ENCODE data around the gene INAFM2.

INAFM2 gene

GRCh38 chr15:40329804-40330203, 6.3 kb downstream of the INAFM2 start:
- DNase-seq (ENCODE audit: low spot score), result no peak

GRCh38 chr15:40330368-40330836, 6.9 kb downstream of the INAFM2 start:
- DNase-seq (ENCODE audit: low spot score), result no peak

DNA sequence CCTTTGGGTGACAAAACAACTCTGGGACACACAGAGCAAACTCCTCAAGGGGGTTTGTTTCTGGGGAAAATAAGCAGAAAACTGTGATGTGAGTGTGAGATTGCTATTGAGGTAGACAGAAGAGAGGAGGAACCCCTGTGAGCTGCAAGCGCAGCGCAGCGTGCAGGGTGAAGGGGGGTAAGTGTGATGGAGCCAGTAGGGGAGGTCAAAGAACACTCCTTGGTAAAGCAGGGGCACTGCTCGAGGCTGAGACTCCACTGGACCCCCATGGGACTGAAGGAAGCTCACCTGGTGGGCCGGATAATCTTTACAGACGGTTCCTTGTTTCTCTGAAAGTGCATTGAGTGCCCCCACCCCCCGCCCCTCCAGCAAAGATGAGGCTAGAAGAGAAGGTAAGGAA, 7.5 kb downstream of the INAFM2 start:
- DNase-seq (ENCODE audit: low spot score), result no peak

DNA sequence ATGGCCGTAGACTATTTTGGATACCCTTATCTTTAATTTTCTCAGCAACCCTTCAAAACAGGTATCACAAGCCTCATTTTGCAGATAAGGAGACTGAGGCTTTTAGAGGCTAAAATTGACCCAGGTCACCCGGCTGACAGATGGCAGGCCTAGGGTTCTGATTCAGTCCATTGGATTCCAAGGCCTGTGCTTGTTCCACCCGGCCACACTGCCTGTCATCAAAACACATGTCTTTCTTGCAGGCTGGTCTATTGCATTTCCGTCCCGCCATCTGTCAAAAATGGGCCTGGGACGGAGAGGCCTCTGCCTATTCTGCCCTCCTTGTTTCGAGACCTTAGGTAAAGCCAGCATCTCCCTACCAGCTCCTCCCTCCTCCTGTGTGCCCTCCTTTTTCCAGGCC, 8.1 kb downstream of the INAFM2 start:
- no peak for DNase-seq (ENCODE audit: low spot score)

- no peak for DNase-seq (ENCODE audit: low spot score)
These were observed 8.8 kb downstream of the INAFM2 start for GRCh38 chr15:40332113-40332781.

DNA sequence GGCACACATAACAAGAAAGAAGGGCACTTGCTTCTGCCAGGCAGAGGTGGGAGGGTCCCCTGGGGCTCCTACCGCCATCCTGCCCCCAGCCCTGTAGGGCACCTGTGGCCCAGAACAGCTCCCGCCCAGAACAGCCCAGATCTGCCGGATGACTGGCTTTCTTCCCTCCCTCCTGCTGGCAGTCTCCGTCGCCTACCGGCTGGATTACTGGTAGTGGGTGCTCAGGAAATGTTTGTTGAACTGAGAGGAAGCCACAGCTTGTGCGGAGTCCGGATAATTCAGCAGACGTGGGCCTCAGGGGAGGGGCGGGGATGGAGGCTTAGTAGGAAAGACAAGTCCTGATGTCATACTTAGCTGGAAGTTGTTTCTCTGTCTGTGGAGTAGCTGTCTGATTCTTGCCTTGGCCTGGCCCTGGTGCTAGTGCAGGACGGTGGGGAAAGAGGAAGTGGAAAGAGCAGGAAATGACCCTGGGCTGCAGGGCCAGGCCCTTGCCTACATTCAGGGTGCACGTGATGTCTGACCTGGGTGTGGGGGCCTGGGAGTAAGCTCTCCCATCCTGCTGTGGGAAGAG, 10.5 kb downstream of the INAFM2 start:
- DNase-seq (ENCODE audit: low spot score), result no peak

DNA sequence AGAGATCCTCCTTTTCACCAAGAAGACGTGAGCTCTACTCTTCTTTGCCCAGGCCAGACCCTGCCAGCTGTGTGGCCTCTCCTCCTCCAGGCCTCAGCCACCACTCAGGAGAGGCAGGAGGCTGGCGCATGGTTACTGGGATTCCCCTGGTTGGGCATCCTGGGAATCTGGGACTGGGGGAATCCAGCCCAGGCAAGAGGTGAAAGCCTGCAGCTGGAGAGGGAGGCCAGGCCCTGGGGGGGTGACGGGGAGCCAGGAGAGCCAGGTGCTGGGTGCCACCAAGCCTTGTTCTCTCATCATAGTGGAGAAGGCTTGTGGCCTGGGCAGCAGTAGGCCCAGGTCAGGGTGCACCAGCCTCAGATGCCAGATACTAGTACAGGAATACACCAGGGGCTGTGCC, 11.0 kb downstream of the INAFM2 start:
- DNase-seq (ENCODE audit: low spot score), result no peak

DNA sequence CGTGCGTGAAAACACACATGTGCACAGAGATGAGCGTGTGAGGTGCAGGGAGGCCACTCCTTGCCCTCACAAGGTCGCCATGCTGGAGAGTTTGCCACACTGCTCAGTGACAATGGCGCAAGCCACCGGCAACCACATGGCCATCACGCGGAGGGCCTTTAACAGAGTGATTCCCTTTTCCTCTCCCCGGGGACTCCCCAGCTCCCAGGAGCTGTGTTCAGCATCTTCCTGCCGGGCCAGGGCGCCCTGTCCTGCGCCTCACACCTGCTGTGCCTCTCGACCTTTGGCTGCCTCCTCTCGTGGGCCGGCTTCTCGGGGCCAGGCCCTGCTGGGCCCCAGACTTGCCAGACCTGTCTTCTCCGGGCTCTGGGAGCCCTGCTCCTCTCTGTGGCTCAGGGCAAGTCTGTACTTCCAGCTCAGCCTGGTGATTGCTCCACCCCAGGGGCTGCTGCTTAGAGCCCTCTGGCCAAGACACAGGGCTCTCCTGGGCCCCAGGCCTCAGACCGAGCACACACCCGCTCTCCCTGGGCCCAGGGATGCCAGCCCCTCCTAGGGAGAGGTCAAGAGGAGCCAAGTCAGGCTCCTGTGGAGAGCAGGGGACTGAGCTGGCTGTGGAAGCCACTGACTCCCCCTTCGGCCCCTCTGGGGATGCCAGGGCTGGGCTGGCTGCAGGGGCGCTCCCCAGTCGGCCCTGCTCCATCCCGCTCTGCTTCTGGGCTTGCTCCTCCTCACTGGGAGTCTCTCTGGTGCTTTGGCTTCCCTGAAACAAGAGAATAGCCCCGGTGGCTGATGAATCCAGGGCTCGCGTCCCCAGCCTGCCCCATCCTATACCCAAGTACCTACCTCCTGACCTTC, 11.7 kb downstream of the INAFM2 start:
- DNase-seq (ENCODE audit: low spot score), result no peak

DNA sequence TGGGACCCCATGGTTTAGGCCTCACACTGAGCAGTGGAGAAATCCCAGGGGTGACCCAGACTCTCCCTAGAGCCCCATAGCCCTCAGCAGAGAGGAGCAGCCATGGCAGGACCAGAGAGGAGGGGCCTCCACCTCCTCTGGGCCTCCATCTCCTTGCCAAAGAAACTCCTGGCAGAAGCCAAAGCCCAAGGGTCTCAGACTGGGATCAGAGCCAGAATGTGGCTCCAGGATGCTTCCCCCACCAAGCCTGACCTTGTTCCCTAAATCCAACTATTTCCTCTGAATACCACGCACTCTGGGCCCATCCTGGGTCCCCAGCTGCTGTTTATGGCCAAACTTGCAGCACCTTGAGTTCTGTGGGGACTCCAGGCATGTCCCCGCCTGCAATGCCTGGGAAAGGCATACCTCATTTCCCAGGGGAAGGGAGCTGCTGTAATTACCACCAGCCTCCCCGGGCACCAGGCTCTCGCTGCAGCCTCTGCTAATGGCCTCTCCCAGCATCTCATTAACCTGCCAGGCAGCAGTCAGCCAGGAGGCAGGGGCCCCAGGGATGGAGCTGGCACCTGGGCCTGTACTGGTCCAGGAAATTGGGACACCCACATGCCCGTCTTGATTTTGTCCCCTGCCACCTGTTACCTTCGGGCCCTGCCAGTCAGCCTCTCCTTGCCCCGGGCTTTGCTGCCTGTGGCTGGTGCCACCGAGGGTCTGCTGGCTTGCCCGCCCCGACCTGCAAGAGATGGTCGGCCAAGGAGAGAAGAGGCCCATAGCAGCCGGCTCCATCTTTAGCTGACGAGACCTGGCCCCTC, 12.6 kb downstream of the INAFM2 start:
- DNase-seq (ENCODE audit: low spot score), result no peak

GRCh38 chr15:40336744-40337122, 13.2 kb downstream of the INAFM2 start:
- no peak for DNase-seq (ENCODE audit: low spot score)

DNA sequence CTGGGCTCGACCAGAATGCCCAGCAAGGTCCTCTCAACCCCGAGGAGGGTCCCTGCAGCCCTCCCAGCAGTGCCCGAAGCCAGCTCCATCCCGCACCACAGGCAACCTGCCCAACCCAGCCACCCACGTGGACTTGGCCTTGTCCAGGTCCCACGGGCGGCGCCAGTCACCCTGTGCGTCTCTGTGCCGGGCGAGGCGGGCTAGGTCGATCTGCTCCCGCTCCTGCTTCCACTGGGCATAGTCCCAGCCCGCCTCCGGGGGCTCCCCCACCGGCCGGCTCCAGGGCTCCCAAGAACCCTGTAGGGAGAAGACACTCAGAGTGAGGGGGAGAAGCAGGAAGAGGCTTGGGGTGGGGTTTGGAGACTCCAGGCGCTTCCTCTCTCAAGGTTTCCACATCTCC, 14.1 kb downstream of the INAFM2 start:
- no peak for DNase-seq (ENCODE audit: low spot score)

GRCh38 chr15:40338041-40338657, 14.7 kb downstream of the INAFM2 start:
- DNase-seq (ENCODE audit: low spot score), result peak; percentile 84

GRCh38 chr15:40338921-40339620, 15.6 kb downstream of the INAFM2 start:
- peak; percentile 36 for DNase-seq (ENCODE audit: low spot score)

DNA sequence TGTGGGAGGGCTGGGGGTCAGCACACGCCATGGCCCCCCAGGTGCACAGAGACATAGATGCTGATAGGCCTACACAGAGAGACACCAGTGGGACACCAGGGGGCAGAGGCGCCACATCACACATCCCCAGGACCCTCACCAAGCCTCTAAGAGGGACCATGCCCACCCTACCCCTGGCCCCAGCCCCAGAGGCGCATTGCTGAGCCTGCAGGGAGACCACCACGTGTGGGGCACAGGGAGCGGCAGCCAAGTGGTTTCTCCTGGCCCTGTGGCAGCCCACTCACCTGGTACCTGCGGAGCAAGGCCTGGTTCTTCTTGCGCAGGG, 16.1 kb downstream of the INAFM2 start:
- DNase-seq (ENCODE audit: low spot score), result no peak

GRCh38 chr15:40340038-40340739, 16.7 kb downstream of the INAFM2 start:
- no peak for DNase-seq (ENCODE audit: low spot score)

DNA sequence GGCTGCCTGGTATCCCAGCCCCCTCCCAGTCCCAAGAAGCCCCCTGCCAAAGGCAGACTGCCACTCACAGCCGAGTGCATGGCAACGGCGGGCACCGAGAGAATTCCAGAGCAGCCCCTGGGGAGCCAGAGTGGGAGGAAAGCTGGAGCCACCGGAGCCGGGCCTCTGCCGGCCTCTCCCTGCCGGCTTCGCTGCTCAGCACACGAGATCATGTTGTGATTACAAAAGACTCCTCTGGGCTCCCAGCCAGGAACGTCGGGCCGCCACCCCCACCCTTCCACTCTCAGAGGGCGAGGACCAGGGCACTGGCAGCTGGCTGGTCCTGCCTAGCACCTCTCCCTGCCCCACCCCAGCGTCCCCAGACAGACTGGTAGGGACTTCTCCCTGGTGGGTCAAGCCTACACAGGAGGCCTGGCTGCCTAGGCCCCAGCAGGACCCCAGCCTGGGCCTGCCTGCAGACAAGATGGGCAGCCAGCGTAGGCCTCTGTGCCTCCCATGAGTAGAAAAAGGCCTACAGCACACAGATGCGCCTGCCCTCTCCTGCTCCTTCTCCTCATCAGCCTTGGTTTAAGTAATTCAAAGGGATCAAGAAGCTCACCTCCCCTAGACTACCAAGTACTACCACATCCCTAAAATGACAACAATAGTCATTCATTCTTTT, 17.4 kb downstream of the INAFM2 start, which contains the start of gene CCDC9B:
Gene CCDC9B, minus strand, starts transcription at position 200 of the 661 bp plus-strand sequence. Its CDS starts 120 bp downstream, at position 80.
- DNase-seq (ENCODE audit: low spot score), result no peak

GRCh38 chr15:40342416-40343320, 19.2 kb downstream of the INAFM2 start:
- DNase-seq (ENCODE audit: low spot score), result peak; percentile 56

DNA sequence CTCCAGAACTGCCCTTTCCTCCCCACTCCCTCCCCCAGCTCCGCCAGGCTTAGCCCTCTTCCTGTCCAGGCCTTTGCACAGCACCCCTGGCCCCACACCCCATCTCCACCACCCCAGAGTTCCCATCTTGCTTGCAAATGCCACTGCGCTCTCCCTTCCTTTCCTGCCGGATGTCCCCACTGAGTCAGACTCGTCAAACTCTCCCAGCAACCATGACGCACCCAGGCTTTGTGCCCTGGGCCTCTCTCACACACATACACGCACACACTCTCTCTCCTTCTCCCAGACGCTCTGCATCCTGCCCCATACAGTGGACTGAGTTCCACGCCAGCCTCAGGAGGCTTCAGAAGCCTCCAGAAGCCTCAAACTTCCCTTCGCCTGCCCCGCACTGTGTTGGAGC, 20.0 kb downstream of the INAFM2 start:
- peak; percentile 96 for DNase-seq (ENCODE audit: low spot score)

DNA sequence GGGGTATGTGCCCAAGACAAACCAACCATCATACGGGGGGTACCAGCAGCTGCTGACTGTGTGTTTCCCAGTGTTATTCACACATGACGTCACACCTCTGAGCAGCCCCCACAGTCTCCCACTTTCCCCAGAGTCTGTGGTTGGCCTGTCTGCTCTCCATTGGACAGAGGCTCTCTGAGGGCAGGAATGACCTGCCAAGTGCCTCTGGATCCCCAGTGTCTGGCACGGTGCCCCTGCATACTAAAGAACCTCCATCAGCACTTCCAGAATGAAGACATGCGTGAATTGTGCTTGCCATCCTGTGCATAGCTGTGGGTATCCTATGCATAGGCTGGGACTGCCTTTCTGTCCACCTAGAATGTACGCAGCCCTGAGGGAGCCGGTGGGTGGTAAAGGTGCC, 20.7 kb downstream of the INAFM2 start:
- DNase-seq (ENCODE audit: low spot score), result no peak
